ENCODE measurements around the gene STMND1.
"Not testable (repeated sequence)": the region's sequence is repeated elsewhere in the genome, so short reads cannot be mapped to it uniquely, and the experiment has no call there.

The STMND1 gene

DNA sequence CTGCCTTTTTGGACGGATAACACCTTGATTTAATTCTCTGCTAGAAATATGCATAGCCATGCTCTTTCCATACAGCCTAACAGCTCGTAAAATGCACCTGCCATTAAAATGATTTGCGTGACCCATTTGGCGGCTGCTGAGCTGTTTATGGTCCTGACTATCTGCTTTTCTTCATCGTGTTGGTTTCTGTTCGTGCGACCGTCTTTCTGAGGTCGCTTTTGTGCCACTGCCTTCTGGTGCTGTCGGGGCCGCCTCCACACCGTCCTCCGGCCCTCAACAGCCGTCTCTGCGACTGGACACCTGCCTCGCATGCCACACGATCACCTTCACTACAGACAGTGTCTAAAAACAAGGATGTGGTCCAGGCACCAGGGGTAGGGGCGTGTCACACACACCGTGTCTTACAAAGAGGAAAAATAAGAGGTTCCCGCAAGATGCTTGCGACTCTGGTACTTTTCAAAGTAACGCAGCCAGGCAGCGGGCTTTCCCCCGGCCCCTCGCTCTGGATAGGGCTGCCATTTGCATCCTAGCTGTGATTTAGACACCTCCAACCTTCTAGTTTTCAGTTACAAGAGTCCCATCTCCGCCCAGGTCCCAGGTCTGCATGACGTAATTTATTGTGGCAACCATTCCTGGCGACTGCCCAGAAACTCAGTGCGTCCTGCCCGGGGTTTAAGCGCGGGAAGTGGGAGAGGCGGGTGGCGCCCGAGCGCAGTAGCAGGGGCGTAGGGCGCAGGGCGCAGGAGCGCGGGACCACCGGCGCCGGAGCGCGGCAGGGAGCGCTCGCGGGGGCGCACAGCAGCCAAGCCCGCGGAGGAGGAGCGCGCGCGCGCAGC lies at the start of gene STMND1:
Gene STMND1 (plus strand): TSS at position 629 of the 836 bp plus-strand sequence. CDS start 208 bp downstream, outside the sequence.
- in situ Hi-C loops (cut with MboI; ENCODE audit: low sequenced_read_pairs), result no loop called here

DNA sequence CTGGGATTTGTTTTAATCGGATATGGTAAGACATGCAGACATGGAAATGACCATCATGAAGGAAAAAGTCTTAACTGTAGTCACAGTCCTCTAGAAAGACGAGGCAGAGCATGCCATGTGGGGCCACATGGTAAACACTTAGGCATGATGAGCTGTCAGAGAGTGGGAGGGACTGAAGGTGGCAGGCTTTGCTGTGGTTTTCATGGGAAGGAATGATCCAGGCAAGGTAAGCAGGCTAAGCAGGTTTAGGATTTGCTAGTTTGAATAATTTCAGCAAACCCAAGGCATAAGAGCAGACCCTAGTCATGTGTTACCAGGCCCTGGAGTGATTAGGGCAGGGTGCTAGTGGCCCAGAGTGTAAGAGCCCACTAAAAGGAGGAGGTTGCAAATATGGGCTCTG lies 47.2 kb upstream of the STMND1 start:
- in situ Hi-C loops (cut with MboI; ENCODE audit: low sequenced_read_pairs), result no loop called here

DNA sequence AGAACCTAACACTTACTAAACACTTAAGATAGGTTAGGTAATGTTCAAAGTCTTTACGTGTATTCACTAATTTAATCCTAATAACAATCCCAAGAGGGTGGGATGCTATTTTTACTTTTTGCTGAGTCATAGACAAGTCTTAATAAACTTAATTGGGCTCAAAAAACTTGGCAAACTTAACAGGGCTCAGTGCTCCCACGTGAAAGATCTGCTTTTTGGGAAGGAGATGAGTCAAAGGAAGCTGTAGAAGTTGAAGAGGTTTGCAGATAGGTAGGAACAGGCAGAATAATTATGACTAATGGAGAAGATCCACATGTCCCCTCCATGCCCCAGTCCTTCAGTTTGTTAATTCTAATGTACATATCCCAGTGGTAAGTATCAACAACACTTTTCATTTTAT lies 44.5 kb upstream of the STMND1 start:
- in situ Hi-C loops (cut with MboI; ENCODE audit: low sequenced_read_pairs), result no loop called here

DNA sequence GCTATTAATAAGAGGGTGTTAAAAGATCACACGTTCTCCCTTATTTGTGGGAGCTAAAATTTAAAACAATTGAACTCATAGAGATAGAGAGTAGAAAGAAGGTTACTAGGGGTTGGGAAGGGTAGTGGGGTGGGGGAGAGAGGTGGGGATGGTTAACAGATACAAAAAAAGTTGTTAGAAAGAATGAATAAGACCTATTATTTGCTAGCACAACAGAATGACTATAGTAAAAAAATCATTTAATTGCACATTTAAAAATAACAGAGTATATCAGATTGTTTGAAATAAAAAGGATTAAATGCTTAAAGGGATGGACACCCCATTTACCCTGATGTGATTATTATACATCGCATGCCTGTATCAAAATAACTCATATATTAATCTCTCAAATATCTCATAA lies 43.3 kb upstream of the STMND1 start:
- in situ Hi-C loops (cut with MboI; ENCODE audit: low sequenced_read_pairs), result no loop called here

DNA sequence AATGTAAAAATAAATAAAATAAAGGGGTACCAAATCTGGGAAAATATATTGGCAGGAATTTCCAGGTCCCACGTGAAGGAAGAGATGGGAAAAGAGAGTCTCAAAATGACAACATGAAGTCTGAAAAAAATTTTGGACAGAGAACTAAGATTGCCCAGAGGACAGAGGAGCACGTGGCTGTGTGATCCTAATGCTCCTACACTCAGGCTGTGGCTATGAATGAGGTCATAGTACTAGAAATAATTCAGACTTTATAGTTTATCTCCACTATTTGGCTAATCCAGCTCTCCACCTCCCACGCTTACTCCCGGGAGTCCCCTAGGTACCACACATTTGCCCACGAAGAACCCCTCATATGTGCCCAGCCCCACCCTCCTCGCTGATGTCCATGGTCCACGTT lies 42.8 kb upstream of the STMND1 start:
- in situ Hi-C loops (cut with MboI; ENCODE audit: low sequenced_read_pairs), result no loop called here

DNA sequence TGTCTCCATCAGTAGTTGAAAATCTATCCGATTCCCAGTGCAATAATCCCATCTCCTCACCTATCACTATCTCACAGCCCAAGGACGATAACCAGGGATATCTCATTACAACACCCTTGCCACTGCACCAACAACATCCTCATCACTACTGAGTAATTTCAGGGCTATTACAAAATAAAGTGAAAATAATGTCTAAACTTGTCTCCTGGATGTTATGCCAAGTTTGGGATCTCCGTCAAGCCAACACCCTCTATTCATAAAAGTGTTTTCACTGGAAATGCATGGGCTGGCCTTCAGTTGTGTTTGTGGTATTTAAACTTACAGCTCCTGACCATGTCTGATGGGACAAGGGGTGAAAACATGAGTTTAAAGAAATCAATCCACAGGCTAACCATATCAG lies 42.0 kb upstream of the STMND1 start:
- in situ Hi-C loops (cut with MboI; ENCODE audit: low sequenced_read_pairs), result no loop called here

DNA sequence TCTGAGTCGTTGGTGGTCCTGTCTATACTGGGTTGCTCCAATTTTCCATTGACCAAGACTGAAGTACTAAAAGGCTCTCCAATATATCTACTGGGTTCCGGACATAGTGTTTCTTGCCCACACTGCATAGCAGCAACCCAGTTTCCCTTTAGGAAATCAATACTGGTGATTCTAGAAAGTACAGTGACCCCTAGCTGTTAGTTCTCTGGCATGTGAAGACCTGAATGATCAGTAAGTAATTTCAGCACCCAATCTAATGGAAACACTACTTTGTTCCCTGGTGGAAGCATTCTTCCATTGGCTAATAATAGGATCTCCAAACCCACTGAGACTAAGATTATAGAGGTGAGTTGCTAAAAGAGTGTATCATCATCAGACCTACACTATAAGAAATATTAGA lies 40.8 kb upstream of the STMND1 start:
- in situ Hi-C loops (cut with MboI; ENCODE audit: low sequenced_read_pairs), result no loop called here

DNA sequence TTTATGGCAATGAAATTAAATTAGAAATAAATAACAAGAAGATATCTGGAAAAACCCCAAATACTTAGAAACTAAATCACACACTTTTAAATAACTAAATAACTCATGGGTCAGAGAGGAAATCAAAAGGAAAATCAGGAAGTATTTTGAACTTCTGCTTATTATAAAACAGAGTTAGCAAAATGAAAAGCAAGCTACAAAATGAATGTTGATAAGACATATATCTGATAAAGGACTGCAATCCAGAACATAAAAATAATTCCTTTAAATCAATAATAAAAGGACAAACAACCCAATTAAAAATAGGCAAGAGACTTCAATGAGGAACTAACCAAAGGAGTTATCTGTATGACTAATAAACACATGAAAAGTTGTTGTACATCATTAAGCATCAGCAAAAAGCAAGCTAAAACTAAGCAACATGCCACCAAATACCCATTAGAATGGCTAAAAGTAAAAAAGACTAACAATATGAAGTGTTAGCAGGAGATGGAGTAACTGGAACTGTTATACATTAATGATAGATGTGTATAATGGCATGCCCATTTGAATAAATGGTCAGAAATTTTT lies 38.9 kb upstream of the STMND1 start:
- in situ Hi-C loops (cut with MboI; ENCODE audit: low sequenced_read_pairs), result no loop called here

DNA sequence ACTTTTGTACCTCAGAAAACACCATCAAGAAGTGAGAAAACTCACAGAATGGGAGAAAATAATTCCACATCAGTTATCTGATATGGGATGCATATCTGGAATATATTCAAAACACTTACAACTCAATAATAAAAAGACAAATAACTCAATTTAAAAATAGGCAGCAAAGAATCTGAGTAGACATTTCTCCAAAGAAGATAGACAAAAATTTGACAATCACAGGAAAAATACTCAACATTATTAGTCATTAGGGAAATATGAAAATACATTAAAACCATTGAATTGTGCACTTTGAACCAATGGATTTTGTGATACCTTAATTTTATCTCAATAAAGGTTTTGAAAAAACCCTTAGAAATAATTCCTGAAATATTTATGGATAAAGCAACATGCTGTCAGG lies 36.9 kb upstream of the STMND1 start:
- in situ Hi-C loops (cut with MboI; ENCODE audit: low sequenced_read_pairs), result no loop called here

DNA sequence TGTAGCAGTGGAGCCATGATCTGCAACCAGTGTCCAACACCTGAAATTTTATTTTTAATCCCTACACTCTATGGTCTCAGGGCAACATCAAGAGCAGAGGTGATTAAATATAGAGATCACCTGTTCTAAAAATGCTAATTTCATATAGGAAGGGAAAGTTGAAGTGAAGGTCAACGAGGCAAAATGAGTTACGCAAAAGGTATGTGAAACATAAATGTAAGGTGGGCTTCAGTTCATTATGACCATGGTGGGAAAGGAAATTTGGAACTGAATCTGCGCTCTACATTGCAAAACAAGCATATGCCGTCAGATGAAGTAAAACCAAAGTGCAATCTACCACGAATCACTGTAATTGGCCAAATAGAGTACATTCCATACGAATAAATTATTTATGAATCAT lies 35.2 kb upstream of the STMND1 start:
- in situ Hi-C loops (cut with MboI; ENCODE audit: low sequenced_read_pairs), result no loop called here

DNA sequence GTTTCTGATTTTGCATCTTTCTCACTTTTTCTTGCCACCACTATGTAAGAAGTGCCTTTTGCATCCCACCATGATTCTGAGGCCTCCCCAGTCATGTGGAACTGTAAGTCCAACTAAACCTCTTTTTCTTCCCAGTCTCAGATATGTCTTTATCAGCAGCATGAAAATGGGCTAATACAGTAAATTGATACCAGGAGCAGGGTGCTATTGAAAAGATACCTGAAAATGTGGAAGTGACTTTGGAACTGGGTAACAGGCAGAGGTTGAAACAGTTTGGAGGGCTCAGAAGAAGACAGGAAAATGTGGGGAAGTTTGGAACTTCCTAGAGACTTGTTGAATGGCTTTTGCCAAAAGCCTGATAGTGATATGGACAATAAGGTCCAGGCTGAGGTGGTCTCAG lies 32.9 kb upstream of the STMND1 start:
- in situ Hi-C loops (cut with MboI; ENCODE audit: low sequenced_read_pairs), result not testable (repeated sequence)

DNA sequence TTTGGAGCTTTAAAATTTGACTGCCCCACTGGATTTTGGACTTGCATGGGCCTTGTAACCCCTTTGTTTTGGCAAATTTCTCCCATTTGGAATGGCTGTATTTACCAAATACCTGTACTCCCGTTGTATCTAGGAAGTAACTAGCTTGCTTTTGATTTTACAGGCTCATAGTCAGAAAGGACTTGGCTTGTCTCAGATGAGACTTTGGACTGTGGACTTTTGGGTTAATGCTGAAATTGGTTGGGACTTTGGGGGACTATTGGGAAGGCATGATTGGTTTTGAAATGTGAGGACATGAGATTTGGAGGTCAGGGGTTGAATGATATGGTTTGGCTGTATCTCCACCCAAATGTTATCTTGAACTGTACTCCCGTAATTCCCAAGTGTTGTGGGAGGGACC lies 31.4 kb upstream of the STMND1 start:
- in situ Hi-C loops (cut with MboI; ENCODE audit: low sequenced_read_pairs), result not testable (repeated sequence)

DNA sequence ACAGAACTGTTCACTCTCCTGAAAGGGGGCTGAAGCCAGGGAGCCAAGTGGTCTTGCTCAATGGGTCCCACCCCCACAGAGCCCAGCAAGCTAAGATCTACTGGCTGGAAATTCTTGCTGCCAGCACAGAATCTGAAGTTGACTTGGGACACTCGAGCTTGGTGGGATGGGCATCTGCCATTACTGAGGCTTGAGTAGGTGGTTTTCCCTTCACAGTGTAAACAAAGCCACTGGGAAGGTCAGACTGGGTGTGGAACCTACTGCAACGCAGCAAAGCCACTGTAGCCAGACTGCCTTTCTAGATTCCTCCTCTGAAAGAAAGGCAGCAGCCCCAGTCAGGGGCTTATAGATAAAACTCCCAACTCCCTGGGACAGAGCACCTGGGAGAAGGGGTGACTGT lies 28.3 kb upstream of the STMND1 start:
- in situ Hi-C loops (cut with MboI; ENCODE audit: low sequenced_read_pairs), result not testable (repeated sequence)

DNA sequence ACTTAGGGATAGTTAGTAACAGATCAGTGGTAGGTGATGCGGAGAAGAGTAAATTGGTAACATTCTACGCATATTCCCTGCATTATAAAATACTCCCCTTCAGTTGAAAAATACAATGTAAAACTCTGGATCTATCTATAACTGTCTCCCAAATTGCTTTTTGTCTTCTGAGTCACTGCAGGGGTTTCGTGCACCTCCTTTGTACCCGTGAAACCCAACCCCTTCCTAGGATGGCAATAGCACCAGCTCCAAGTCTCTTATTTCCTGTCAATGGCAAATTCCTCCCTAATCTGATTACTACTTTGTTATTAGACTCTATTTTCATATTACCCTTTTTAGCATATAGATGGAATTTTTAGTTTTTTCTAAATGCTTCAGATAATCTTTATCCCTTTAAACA lies 20.6 kb upstream of the STMND1 start:
- in situ Hi-C loops (cut with MboI; ENCODE audit: low sequenced_read_pairs), result no loop called here

DNA sequence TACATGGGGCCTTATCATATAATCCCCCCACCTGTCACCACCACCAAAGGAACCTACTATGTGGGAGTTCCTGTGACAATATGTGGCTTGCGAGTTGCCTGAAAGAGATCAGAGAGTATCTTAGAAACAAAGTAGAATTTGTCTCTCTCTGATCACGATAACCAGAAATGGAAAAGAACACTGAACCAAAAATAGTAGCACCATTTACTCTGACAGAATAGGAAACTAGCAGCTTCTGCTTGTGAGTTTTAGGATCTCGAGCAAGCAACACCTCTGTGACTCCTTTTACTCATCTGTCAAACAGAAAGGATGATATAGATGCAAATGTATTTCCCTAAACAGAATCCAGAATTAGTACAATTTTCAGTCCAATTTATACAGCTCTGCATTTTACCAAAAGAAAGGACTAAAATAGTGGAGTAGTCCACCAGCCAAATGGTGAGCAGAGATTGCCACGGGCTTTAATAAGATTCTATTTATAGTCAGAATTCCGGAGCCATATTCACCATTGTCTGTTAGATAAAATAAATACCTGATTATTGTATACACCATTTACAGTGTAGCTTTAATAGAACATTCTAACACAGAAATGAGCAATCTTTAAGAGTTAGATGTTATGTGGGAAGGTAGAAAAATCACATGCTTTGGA lies 19.9 kb upstream of the STMND1 start:
- in situ Hi-C loops (cut with MboI; ENCODE audit: low sequenced_read_pairs), result no loop called here

DNA sequence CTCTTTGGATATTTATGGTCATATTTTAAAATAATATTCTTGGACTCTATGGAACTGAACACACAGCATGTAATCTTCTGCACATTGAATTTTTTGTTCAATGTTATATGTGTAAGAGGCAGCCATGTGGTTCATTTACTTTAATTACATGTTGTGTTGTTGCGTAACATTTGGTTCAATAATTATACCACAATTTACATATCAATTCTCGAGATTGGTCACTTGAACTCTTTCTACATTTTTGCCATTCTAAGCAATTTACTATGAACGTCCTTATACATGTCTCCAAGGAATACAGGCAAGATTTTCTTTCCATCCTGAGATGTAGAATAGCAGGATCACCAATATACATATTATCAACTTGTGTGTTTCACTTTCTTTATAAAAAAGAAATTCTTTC lies 18.5 kb upstream of the STMND1 start:
- in situ Hi-C loops (cut with MboI; ENCODE audit: low sequenced_read_pairs), result no loop called here

DNA sequence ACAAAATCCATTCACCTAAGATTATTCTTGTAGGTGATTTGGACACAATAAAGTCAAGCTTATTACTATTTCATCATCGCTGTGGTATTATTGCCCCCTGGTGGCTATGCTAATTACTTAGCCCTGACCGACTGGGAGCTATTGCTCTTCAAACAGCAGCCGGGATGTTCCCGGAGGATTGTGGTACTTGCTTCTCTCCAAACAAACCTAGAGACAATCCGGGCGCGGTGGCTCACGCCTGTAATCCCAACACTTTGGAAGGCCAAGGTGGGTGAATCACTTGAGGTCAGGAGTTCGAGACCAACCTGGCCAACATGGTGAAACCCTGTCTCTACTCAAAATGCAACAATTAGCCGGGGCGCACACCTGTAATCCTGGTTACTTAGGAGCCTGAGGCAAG lies 15.4 kb upstream of the STMND1 start:
- in situ Hi-C loops (cut with MboI; ENCODE audit: low sequenced_read_pairs), result no loop called here

DNA sequence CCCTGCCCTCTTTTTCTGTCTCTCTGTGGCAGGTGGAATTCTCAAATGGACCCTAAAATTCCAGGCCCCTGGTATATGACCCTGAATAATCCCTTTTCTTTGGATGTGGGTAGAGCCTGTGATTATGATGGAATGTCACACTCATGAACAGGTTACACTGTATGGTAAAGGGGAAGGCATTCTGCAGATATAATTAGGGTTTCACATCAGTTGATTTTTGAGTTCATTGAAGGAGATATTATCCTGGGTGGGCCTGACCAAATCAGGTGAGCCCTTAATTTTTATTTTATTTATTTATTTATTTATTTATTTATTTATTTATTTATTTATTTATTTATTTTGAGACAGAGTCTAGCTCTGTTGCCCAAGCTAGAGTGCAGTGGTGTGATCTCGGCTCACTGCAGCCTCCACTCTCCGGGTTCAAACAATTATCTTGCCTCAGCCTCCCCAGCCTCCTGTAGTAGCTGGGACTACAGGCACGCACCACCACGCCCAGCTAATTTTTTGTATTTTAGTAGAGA lies 13.7 kb upstream of the STMND1 start:
- in situ Hi-C loops (cut with MboI; ENCODE audit: low sequenced_read_pairs), result no loop called here

DNA sequence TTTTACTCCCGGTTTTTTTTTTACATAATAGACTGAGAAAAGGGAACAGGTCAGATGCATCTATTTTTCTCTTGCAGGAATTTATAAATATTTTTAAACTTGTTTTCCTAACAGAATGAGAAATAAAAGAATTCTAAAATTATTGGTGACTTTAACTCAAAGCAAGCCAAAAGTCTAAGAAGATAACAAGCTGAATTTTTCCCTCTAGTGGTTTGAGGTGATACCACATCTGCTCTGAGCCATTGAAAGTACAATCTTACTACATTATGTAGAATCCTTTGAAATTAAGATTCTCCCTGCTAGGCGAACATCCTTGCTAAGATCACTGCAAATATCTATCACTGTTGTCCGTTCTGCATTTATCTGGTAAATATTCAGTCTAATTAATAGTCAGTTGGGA lies 10.7 kb upstream of the STMND1 start:
- in situ Hi-C loops (cut with MboI; ENCODE audit: low sequenced_read_pairs), result no loop called here

DNA sequence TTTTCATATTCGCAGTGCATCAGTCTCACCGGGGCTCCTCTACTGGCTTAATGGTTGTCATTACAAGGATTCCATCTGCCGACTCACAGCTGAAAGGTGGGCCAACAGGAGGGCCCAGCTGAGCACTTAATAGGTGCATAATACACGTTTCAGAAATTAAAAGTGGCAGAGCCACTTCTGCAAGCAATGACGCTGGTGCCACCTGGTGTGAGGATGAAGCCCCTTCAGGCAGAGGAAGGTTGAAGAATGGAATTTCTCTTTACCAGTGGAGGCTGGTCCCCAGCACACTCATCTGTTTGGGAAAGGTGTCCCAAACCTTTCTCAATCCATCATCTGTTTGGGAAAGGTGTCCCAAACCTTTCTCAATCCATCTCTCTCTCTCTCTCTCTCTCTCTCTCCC lies 8.2 kb upstream of the STMND1 start:
- in situ Hi-C loops (cut with MboI; ENCODE audit: low sequenced_read_pairs), result no loop called here

DNA sequence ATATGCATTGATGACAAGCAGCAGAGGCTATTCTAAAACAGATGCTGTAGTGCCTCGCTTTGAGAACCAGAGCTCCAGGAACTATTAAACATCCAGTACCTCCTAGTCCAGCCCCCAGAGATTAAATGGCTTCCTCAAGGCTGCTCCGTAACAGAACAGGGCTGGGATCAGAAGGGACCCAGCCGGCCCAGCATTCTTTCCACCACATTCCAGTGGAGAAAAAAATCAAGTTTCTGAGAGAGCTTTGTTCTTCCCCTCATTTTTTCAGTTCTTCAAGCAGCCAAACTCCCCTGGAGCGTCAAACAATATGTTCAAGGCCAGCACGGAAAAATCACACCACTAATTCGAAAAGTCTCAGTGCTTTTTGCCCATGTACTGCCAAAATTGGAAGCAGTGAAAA lies 5.8 kb upstream of the STMND1 start:
- in situ Hi-C loops (cut with MboI; ENCODE audit: low sequenced_read_pairs), result no loop called here

DNA sequence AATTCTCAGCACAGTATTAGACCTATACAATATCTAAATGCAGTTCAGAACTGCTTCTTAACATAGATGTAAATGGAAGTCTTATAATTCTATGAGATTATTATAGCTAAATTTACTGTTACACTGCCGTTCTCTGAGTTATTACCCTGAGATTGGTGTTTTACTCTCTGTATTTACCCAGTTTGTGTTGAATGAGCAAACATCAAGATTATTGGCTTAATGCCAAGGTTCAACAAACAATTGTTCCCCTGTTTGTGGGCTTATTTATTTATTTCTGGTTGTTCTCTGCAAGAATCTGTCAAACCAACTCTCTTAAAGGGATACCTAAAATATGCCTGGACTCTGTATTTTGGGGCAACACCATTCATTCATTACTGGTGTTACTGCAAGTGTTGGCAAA lies 5.2 kb upstream of the STMND1 start:
- in situ Hi-C loops (cut with MboI; ENCODE audit: low sequenced_read_pairs), result no loop called here
